Lower leg skin (tissue), 4 donors: Measurements from ENCODE around the gene MYH9. TPM values are rescaled to one million over a fixed set of nuclear protein-coding genes. Genes with fewer than 3 reads are reported as not detected.

Experiments used
- DNase-seq, 2 donors: peaks; one replicate each; pipeline ENCODE4 v3.0.0-alpha.2; 2019; ENCODE audit warnings: low spot score in 2 of 2
- H3K4me3 ChIP-seq: fragments of 200-600 bp; sonication (generic); 2 replicates; pipeline ENCODE4 v1.5.1; 2017; ENCODE audit warnings: mild to moderate bottlenecking, low read depth; ENCODE audit not compliant: poor library complexity, severe bottlenecking
- POLR2A ChIP-seq, 2 donors: fragments of 450-650 bp; IDR thresholded peaks; one replicate each; pipeline ENCODE4 v1.6.1; 2016 to 2017; ENCODE audit warnings: antibody characterized with exemption in 2 of 2, mild to moderate bottlenecking in 1 of 2, moderate library complexity in 1 of 2
- WGBS, 2 donors: methylation state at CpG; one replicate each; pipeline ENCODE4 v1.1.5; 2018; 5-methylcytosine and 5-hydroxymethylcytosine counted together
- intact Hi-C: fragments of 100-400 bp; cut with DNase I; formaldehyde crosslinking; loops from one replicate; pipeline ENCODE4 v1.15.0; 2023; ENCODE audit warnings: low total_unique reads
- total RNA-seq, 4 donors: library from RNA; depleted of rRNA; stranded (reverse); fragments of >200 nt; gene quantifications; one replicate each; pipeline ENCODE4 v1.1.0, GENCODE V29; 2016
- TF ChIP-seq, protein P1 (sequence below), 3 donors: fragments of 450-650 bp; IDR thresholded peaks; one replicate each; pipeline ENCODE4 v1.5.1; 2016; ENCODE audit warnings: antibody characterized with exemption in 3 of 3, mild to moderate bottlenecking in 3 of 3, moderate library complexity in 2 of 3

MYH9 gene
- total RNA-seq, 4 donors from 2014 or later, result 258 to 335 (median 307) TPM

DNA sequence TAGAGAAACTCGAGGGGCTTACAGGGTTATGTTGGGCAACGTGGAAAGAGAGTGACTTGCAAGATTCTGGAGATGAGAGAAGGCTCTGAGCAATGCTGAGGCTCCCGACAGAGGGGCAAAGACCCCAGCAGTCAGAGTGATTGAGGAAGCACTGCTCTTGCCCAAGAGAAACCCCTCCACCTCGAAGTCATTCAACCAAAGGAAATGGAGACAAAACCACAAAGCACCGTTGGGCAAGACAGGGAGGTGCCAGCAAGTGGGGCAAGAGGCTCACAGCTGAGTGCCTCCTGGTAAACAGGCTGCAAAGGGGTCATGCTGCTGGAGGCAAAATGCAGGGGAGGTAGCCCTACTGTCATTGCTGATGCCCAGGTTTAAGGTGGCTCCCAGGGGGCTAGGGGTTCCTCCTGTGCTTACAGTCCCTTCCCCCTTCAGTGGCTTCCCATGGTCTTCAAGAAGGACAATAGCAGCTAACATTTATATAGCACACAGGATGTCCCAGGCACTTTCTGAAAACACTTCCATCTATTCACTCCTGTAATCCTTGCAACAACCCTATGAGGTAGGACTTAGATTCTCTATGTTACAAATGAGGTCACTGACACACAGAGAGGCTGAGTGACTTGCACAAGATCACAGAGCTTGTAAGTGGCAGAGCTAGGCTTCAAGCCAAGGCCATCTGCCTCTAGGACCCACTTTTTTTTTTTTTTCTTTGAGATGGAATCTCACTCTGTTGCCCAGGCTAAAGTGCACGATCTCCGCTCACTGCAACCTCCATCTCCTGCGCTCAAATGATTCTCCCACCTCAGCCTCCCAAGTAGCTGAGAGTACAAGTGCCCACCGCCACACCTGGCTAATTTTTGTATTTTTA, 18.1 kb upstream of the MYH9 start:
- intact Hi-C loops, result no loop called here
- 59 to 77% methylated on average over 9 of the region's 9 CpGs for WGBS, 2 donors
- DNase-seq, result no peak
- no peak overlapping the region for H3K4me3 ChIP-seq
- TF ChIP-seq, protein P1, sequence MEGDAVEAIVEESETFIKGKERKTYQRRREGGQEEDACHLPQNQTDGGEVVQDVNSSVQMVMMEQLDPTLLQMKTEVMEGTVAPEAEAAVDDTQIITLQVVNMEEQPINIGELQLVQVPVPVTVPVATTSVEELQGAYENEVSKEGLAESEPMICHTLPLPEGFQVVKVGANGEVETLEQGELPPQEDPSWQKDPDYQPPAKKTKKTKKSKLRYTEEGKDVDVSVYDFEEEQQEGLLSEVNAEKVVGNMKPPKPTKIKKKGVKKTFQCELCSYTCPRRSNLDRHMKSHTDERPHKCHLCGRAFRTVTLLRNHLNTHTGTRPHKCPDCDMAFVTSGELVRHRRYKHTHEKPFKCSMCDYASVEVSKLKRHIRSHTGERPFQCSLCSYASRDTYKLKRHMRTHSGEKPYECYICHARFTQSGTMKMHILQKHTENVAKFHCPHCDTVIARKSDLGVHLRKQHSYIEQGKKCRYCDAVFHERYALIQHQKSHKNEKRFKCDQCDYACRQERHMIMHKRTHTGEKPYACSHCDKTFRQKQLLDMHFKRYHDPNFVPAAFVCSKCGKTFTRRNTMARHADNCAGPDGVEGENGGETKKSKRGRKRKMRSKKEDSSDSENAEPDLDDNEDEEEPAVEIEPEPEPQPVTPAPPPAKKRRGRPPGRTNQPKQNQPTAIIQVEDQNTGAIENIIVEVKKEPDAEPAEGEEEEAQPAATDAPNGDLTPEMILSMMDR (IDR thresholded peaks at IDR 0.05), result no peak

DNA sequence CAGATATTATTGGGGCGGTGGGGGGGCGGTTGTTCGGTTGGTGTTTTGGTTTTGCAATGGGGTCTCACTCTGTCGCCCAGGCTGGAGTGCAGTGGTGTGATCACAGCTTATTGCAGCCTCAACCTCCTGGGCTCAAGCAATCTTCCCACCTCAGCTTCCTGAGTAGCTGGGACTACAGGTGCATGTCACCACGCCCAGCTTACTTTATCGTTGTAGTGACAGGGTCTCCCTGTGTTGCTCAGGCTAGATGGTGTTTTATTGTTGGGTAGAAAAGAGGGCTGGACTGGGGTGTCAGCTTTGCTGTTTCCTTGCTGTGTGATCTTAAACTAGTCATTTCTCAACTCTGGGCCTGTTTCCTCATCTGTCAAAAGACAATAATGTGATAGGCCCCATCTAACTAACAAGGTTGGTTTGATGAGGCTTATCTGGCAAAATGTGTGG, 17.5 kb upstream of the MYH9 start:
- intact Hi-C loops, result no loop called here
- no peak for DNase-seq
- no peak overlapping the region for H3K4me3 ChIP-seq
- no peak for TF ChIP-seq POLR2A (IDR thresholded peaks at IDR 0.05)
- TF ChIP-seq, protein P1 (IDR thresholded peaks at IDR 0.05), result no peak
- 82% methylated on average over 6 of the region's 6 CpGs for WGBS, 2 donors

DNA sequence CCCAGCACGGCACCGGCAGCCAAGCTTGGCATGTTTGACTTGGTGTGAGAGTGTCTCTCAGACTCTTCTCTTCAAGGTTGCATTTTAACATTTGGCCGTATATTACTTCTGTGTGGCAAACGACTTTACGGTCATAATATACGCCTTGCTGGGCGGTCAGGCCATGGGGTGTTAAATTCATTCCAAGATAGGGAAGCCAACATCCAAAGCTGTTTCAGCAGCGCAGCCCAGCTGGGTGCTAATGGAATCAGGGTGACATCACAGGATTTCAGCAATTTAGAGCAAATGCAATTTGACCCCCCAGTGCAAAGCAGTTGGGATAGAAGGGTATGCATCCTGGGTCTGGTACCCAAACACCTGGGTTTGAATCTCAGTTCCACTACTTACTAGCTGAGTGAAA, 16.7 kb upstream of the MYH9 start:
- no peak for DNase-seq
- intact Hi-C loops, result no loop called here
- H3K4me3 ChIP-seq, result no peak overlapping the region
- TF ChIP-seq, protein P1 (IDR thresholded peaks at IDR 0.05), result no peak
- no peak for TF ChIP-seq POLR2A (IDR thresholded peaks at IDR 0.05)
- 77 to 91% methylated on average over 7 to 8 of the region's 8 CpGs for WGBS, 2 donors

DNA sequence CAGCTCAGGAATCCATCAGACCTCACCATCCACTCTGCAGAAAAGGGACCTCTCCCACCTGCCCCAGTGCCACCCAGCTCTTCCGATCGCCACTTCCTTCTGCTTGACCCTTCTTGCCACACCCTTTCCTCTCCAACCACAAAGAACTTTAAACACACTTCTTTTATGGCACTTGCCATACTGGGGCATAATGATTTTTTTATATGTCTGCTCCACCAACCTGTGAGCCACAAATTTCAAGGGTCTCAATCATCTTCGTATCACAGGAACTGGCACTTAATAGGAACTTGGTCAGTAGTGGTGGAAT, 11.7 kb upstream of the MYH9 start:
- TF ChIP-seq, protein P1 (IDR thresholded peaks at IDR 0.05), result no peak
- TF ChIP-seq POLR2A (IDR thresholded peaks at IDR 0.05), result no peak
- no peak overlapping the region for H3K4me3 ChIP-seq
- DNase-seq, result no peak
- intact Hi-C loops, result no loop called here
- 68 to 69% methylated on average over 3 of the region's 3 CpGs for WGBS, 2 donors

DNA sequence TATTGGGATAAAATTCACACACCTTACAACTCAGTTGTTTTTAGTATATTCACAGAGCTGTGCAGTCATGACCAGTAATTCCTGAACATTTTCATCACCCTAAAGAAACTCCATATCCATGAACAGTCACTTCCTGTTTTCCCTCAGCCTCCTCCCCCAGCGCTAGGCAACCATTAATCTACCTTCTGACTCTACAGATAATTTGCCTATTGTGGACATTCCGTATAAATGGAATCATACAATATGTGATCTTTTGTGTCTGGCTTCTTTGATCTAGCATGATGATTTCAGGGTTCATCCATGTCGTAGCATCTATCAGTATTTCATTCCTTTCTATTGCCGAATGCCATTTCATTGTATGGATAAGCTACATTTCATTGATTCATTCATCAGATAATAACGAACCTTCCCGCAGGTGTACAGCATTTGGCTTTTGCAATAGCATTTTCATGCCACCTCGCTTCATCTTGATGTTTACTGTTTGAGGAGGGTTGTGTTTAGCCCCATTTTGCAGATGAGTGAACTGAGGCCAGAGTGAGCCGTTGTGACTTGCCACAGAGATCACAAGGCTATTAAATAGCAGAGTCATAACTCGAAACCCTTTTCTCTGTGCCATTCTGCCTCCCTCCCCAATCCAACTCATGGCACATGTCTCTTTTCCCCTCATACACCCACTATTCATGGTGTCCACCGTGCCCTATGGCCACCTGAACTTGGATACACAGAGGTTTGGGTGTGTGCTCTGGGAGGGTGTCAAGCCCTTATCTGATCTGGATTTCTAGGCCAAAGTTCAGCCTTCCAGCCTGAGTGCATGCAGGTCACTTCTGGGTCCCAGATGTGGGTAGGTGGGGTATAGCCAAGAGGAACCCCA, 11.1 kb upstream of the MYH9 start:
- H3K4me3 ChIP-seq, result no peak overlapping the region
- intact Hi-C loops, result no loop called here
- 73 to 80% methylated on average over 10 of the region's 10 CpGs for WGBS, 2 donors
- DNase-seq, result no peak
- no peak for TF ChIP-seq POLR2A (IDR thresholded peaks at IDR 0.05)
- TF ChIP-seq, protein P1 (IDR thresholded peaks at IDR 0.05), result no peak
